CD14-positive monocyte (primary cell): ENCODE results near the gene ADI1. TPM values are rescaled to one million over a fixed set of nuclear protein-coding genes. Genes with fewer than 3 reads are reported as not detected.

Source experiments
- DNase-seq, 3 donors: peaks; one replicate each; pipeline ENCODE4 v3.0.0-alpha.2; 2011 to 2022
- H2AFZ ChIP-seq: 2 replicates; pipeline ENCODE4 v1.6.0; 2012; ENCODE audit warnings: mild to moderate bottlenecking, low read depth, low read length, inconsistent platforms; ENCODE audit not compliant: insufficient read depth, poor library complexity, severe bottlenecking
- H3K27ac ChIP-seq, 2 donors: 1 replicate in 1 of 2; 2 replicates in 1 of 2; pipeline ENCODE4 v1.5.1; 2012 to 2013; ENCODE audit warnings: low read length in 2 of 2, control low read depth in 1 of 2, inconsistent platforms in 1 of 2, low read depth in 1 of 2, mild to moderate bottlenecking in 1 of 2
- H3K27me3 ChIP-seq, 2 donors: one replicate each; pipeline versions ENCODE4 v1.6.0 to v1.6.1; 2011 to 2013; ENCODE audit warnings: low read length in 2 of 2; ENCODE audit not compliant: control insufficient read depth in 2 of 2, insufficient read depth in 2 of 2
- H3K36me3 ChIP-seq, 2 donors: replicated peaks in 1 of 2; 1 replicate in 1 of 2; 2 replicates in 1 of 2; pipeline versions ENCODE4 v1.5.1 to v1.6.1; 2012 to 2013; ENCODE audit warnings: low read length in 2 of 2, control low read depth in 1 of 2, inconsistent platforms in 1 of 2, mild to moderate bottlenecking in 1 of 2; ENCODE audit not compliant: insufficient read depth in 2 of 2, control insufficient read depth in 1 of 2
- H3K4me1 ChIP-seq, 2 donors: 1 replicate in 1 of 2; 2 replicates in 1 of 2; pipeline versions ENCODE4 v1.5.1 to v1.6.1; 2012 to 2013; ENCODE audit warnings: low read length in 2 of 2, control low read depth in 1 of 2, inconsistent platforms in 1 of 2, mild to moderate bottlenecking in 1 of 2, moderate library complexity in 1 of 2; ENCODE audit not compliant: insufficient read depth in 2 of 2, control insufficient read depth in 1 of 2
- H3K4me2 ChIP-seq: replicated peaks from 2 replicates; pipeline ENCODE3; 2012; ENCODE audit warnings: low read length, moderate library complexity, mild to moderate bottlenecking; ENCODE audit not compliant: poor library complexity, severe bottlenecking; ENCODE audit errors: extremely low read depth
- H3K4me3 ChIP-seq, 3 experiments: fragments of 200-600 bp in 1 of 3; sonication (generic) in 1 of 3; replicated peaks in 1 of 3; 1 replicate in 2 of 3; 2 replicates in 1 of 3; pipeline ENCODE4 v1.5.1; 2011 to 2013; ENCODE audit warnings: low read length in 3 of 3, mild to moderate bottlenecking in 3 of 3, control low read depth in 2 of 3, low read depth in 2 of 3, inconsistent platforms in 1 of 3, moderate library complexity in 1 of 3
- H3K79me2 ChIP-seq: 2 replicates; pipeline ENCODE4 v1.6.0; 2012; ENCODE audit warnings: mild to moderate bottlenecking, control low read depth, inconsistent platforms, low read length, moderate library complexity; ENCODE audit not compliant: insufficient read depth
- H3K9ac ChIP-seq: 2 replicates; pipeline ENCODE4 v1.6.0; 2017; ENCODE audit warnings: low read length, mild to moderate bottlenecking; ENCODE audit not compliant: insufficient read depth, poor library complexity, severe bottlenecking
- H3K9me3 ChIP-seq, 2 donors: replicated peaks in 1 of 2; 1 replicate in 1 of 2; 2 replicates in 1 of 2; pipeline versions ENCODE4 v1.5.1 to v1.6.1; 2012 to 2013; ENCODE audit warnings: low read length in 2 of 2, control low read depth in 1 of 2; ENCODE audit not compliant: control insufficient read depth in 1 of 2, insufficient read depth in 1 of 2
- H4K20me1 ChIP-seq: 2 replicates; pipeline ENCODE4 v1.6.0; 2012; ENCODE audit warnings: mild to moderate bottlenecking, low read length, control low read depth, moderate library complexity; ENCODE audit not compliant: insufficient read depth
- H3K27ac Mint-ChIP-seq, 7 donors: one replicate each; pipeline ENCODE4 v1.8.0; 2020; ENCODE audit warnings: mild to moderate bottlenecking in 7 of 7, mixed read lengths in 7 of 7, moderate library complexity in 6 of 7, inconsistent platforms in 2 of 7
- H3K27me3 Mint-ChIP-seq, 3 donors: one replicate each; pipeline ENCODE4 v1.8.0; 2021 to 2022; ENCODE audit warnings: low read depth in 3 of 3, mild to moderate bottlenecking in 3 of 3, mixed read lengths in 3 of 3, moderate library complexity in 3 of 3, inconsistent platforms in 1 of 3
- H3K36me3 Mint-ChIP-seq, 2 donors: one replicate each; pipeline ENCODE4 v1.8.0; 2020; ENCODE audit warnings: mixed read lengths in 2 of 2, inconsistent platforms in 1 of 2, mild to moderate bottlenecking in 1 of 2
- H3K4me1 Mint-ChIP-seq: one replicate; pipeline ENCODE4 v1.8.0; 2020; ENCODE audit warnings: mild to moderate bottlenecking, mixed read lengths
- H3K4me3 Mint-ChIP-seq, 2 donors: one replicate each; pipeline ENCODE4 v1.8.0; 2020; ENCODE audit warnings: mild to moderate bottlenecking in 2 of 2, mixed read lengths in 2 of 2, moderate library complexity in 1 of 2
- H3K9me3 Mint-ChIP-seq, 7 donors: one replicate each; pipeline ENCODE4 v1.8.0; 2020 to 2022; ENCODE audit warnings: mixed read lengths in 7 of 7, mild to moderate bottlenecking in 6 of 7, moderate library complexity in 6 of 7, inconsistent platforms in 2 of 7
- WGBS: methylation state at CpG from one replicate; pipeline ENCODE4 v1.1.5; 2013; ENCODE audit warnings: missing lambda C conversion rate; ENCODE audit not compliant: insufficient coverage; 5-methylcytosine and 5-hydroxymethylcytosine counted together
- intact Hi-C, 2 donors: fragments of 100-400 bp; cut with micrococcal nuclease; formaldehyde crosslinking; loops; one replicate each; pipeline versions ENCODE4 v1.15.0 to v1.15.1; 2023
- polyA plus RNA-seq, 3 donors: library from polyadenylated mRNA; depleted of rRNA in 1 of 3; unstranded in 2 of 3; stranded (reverse) in 1 of 3; fragments of 300-500 nt in 2 of 3; fragments of >200 nt in 1 of 3; fragmentation: Illumina TruSeq in 2 of 3; gene quantifications; 1 replicate in 2 of 3; 2 replicates in 1 of 3; pipeline ENCODE4 v1.2.3, GENCODE V29; 2012 to 2021
- TF ChIP-seq, protein P1 (sequence below): fragments of 200-600 bp; IDR thresholded peaks from one replicate; pipeline ENCODE4 v1.8.0; 2022; ENCODE audit warnings: antibody characterized with exemption, mild to moderate bottlenecking

The ADI1 gene
- polyA plus RNA-seq, 3 donors, result 30.5 to 89.1 (median 79.3) TPM

DNA sequence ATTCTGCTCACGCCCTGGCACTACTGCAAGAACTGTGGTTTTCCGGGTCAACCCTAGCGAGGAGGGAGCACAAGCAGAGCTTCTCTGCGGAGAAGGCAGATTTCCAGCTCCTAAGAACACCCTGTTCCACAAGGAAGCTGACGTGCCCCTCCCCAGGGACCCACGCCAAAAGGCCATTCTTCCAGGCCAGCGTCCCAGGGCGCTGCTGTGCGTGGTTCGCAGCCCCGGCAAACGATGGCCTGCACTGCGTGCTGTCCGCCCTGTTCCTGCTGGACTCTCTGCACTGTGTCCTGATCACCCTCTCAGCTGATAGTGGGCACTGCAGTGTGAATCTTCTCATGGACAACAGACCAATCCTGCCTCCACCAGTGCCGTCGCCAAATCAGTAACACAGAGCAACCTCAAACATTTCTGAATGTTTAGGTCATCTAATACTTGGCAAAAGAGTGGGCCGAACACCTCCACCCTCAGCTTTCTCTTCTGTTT lies 49.1 kb downstream of the ADI1 start:
- Histone ChIP-seq H4K20me1 (no peaks in the 10 kb centered on the region), H3K27ac (no peak overlapping the region), H3K36me3 (peaks cover 65 to 100% of the 10 kb centered on the region in 2 donors), H3K9ac (no peak overlapping the region), H3K4me2 (no peak overlapping the region), H3K4me1 (no peaks in the 10 kb centered on the region), H3K9me3 (no peaks in the 10 kb centered on the region), H3K27me3 (no peaks in the 10 kb centered on the region), H3K79me2 (no peaks in the 10 kb centered on the region), H3K4me3 (no peak overlapping the region), H2AFZ (no peak overlapping the region)
- no peak for DNase-seq
- Mint-ChIP-seq H3K4me3 (no peak overlapping the region), H3K9me3 (no peaks in the 10 kb centered on the region), H3K4me1 (no peaks in the 10 kb centered on the region), H3K36me3 (peaks cover 92 to 97% of the 10 kb centered on the region in 2 donors), H3K27ac (peak overlapping the region in 1 of 7 donors; percentile 34), H3K27me3 (no peaks in the 10 kb centered on the region)
- WGBS, result 96% methylated on average over 14 of the region's 17 CpGs
- intact Hi-C loops, result no loop called here
- TF ChIP-seq, protein P1, sequence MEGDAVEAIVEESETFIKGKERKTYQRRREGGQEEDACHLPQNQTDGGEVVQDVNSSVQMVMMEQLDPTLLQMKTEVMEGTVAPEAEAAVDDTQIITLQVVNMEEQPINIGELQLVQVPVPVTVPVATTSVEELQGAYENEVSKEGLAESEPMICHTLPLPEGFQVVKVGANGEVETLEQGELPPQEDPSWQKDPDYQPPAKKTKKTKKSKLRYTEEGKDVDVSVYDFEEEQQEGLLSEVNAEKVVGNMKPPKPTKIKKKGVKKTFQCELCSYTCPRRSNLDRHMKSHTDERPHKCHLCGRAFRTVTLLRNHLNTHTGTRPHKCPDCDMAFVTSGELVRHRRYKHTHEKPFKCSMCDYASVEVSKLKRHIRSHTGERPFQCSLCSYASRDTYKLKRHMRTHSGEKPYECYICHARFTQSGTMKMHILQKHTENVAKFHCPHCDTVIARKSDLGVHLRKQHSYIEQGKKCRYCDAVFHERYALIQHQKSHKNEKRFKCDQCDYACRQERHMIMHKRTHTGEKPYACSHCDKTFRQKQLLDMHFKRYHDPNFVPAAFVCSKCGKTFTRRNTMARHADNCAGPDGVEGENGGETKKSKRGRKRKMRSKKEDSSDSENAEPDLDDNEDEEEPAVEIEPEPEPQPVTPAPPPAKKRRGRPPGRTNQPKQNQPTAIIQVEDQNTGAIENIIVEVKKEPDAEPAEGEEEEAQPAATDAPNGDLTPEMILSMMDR, result no peak

DNA sequence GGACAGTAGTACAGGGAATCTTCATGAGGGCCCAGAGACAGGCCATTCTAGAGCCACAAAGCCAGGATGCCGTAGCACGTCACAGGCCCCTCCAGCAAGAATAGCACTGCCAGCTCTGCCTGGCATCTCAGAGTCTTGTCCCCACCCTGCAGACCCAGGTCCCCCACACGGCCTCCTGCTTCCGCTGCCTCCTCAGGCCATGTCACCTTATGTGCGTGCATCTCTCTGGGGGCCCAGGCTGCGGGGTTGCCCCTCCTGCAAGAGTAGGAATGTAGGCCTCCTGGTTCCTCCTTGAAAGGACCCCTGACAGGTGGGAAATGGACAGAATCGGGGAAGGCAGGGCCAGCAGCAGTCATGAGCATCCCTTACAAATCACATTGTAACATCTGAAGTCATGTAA lies 49.8 kb downstream of the ADI1 start:
- Histone ChIP-seq H3K4me2 (no peak overlapping the region), H4K20me1 (no peaks in the 10 kb centered on the region), H3K9me3 (no peaks in the 10 kb centered on the region), H3K4me1 (no peaks in the 10 kb centered on the region), H3K4me3 (no peak overlapping the region), H3K79me2 (no peaks in the 10 kb centered on the region), H3K27me3 (no peaks in the 10 kb centered on the region), H2AFZ (no peak overlapping the region), H3K9ac (no peak overlapping the region), H3K36me3 (peaks cover 72 to 100% of the 10 kb centered on the region in 2 donors), H3K27ac (no peak overlapping the region)
- Mint-ChIP-seq H3K27ac (peak overlapping the region in 1 of 7 donors; percentile 43), H3K27me3 (no peaks in the 10 kb centered on the region), H3K9me3 (no peaks in the 10 kb centered on the region), H3K4me3 (no peak overlapping the region), H3K4me1 (no peaks in the 10 kb centered on the region), H3K36me3 (peaks cover 92 to 97% of the 10 kb centered on the region in 2 donors)
- TF ChIP-seq, protein P1, result no peak
- DNase-seq, result no peak
- 100% methylated on average over 6 of the region's 7 CpGs for WGBS
- intact Hi-C loops, result no loop called here
